ENCODE measurements around the gene CHRD. TPM values are rescaled to one million over a fixed set of nuclear protein-coding genes. Genes with fewer than 3 reads are reported as not detected.

CHRD gene
- total RNA-seq, 6 experiments from 2014 or later = 0.09 to 0.31 (median 0.19) TPM; not detected in 2

GRCh38 chr3:184349563-184350470, 30.0 kb upstream of the CHRD start:
- DNase-seq = no peak
- H3K4me3 Mint-ChIP-seq = no peak overlapping the region
- H3K9me3 Mint-ChIP-seq = no peaks in the 10 kb centered on the region
- peaks cover 17% of the 10 kb centered on the region for H3K4me1 Mint-ChIP-seq (ENCODE audit: low read depth)
- TF ChIP-seq CTCF (IDR thresholded peaks at IDR 0.05) = no peak
- H3K36me3 Mint-ChIP-seq (ENCODE audit: low read depth) = peaks cover 15% of the 10 kb centered on the region; the same call in 1 of the 2 replicates
- peaks cover 5% of the 10 kb centered on the region for H3K27me3 Mint-ChIP-seq (ENCODE audit: insufficient read depth)
- H3K27ac Mint-ChIP-seq = no peak overlapping the region

- H3K27ac Mint-ChIP-seq = no peak overlapping the region
- peaks cover 16% of the 10 kb centered on the region; the same call in 1 of the 2 replicates for H3K36me3 Mint-ChIP-seq (ENCODE audit: low read depth)
- no peak for TF ChIP-seq CTCF (IDR thresholded peaks at IDR 0.05)
- H3K4me1 Mint-ChIP-seq (ENCODE audit: low read depth) = peaks cover 20% of the 10 kb centered on the region
- H3K4me3 Mint-ChIP-seq = no peak overlapping the region
- H3K27me3 Mint-ChIP-seq (ENCODE audit: insufficient read depth) = peaks cover 1% of the 10 kb centered on the region
- no peaks in the 10 kb centered on the region for H3K9me3 Mint-ChIP-seq
- no peak for DNase-seq
These were observed 29.2 kb upstream of the CHRD start for GRCh38 chr3:184350618-184351017.

GRCh38 chr3:184351511-184352148, 28.2 kb upstream of the CHRD start:
- no peak for TF ChIP-seq CTCF (IDR thresholded peaks at IDR 0.05)
- Mint-ChIP-seq H3K27ac (no peak overlapping the region), H3K27me3 (ENCODE audit: insufficient read depth) (peaks cover 3% of the 10 kb centered on the region), H3K9me3 (no peaks in the 10 kb centered on the region), H3K4me1 (ENCODE audit: low read depth) (peaks cover 20% of the 10 kb centered on the region), H3K4me3 (no peak overlapping the region), H3K36me3 (ENCODE audit: low read depth) (peaks cover 13% of the 10 kb centered on the region; the same call in 1 of the 2 replicates)
- DNase-seq = no peak

GRCh38 chr3:184352149-184352785, 27.6 kb upstream of the CHRD start:
- H3K4me3 Mint-ChIP-seq = no peak overlapping the region
- DNase-seq = no peak
- no peaks in the 10 kb centered on the region for H3K9me3 Mint-ChIP-seq
- no peak for TF ChIP-seq CTCF (IDR thresholded peaks at IDR 0.05)
- H3K4me1 Mint-ChIP-seq (ENCODE audit: low read depth) = peaks cover 20% of the 10 kb centered on the region
- H3K36me3 Mint-ChIP-seq (ENCODE audit: low read depth) = peaks cover 13% of the 10 kb centered on the region; the same call in 1 of the 2 replicates
- H3K27ac Mint-ChIP-seq = no peak overlapping the region
- H3K27me3 Mint-ChIP-seq (ENCODE audit: insufficient read depth) = peaks cover 3% of the 10 kb centered on the region

- TF ChIP-seq CTCF (IDR thresholded peaks at IDR 0.05) = no peak
- Mint-ChIP-seq H3K9me3 (no peaks in the 10 kb centered on the region), H3K36me3 (ENCODE audit: low read depth) (peaks cover 13% of the 10 kb centered on the region; the same call in 1 of the 2 replicates), H3K4me3 (no peak overlapping the region), H3K27me3 (ENCODE audit: insufficient read depth) (peaks cover 3% of the 10 kb centered on the region), H3K27ac (no peak overlapping the region), H3K4me1 (ENCODE audit: low read depth) (peaks cover 13% of the 10 kb centered on the region)
- no peak for DNase-seq
These were observed 26.8 kb upstream of the CHRD start for GRCh38 chr3:184352897-184353545.
